Right cardiac atrium (tissue), 5 donors: Measurements from ENCODE around the gene AMOTL1. TPM values are rescaled to one million over a fixed set of nuclear protein-coding genes. Genes with fewer than 3 reads are reported as not detected.
"Not testable (repeated sequence)": the region's sequence is repeated elsewhere in the genome, so short reads cannot be mapped to it uniquely, and the experiment has no call there.

ENCODE experiments used
- ATAC-seq, 2 donors: fragments of 200-7000 bp; cut with Tn5 transposase; one replicate each; pipeline versions ENCODE4 v1.8.0 to v1.9.1; 2020; ENCODE audit warnings: moderate library complexity in 2 of 2, mild to moderate bottlenecking in 1 of 2
- DNase-seq, 3 donors: peaks; one replicate each; pipeline ENCODE4 v3.0.0-alpha.2; 2020
- H3K27ac ChIP-seq: one replicate; pipeline ENCODE4 v1.5.1; 2013; ENCODE audit warnings: mild to moderate bottlenecking, low read length, control low read depth, moderate library complexity
- H3K27me3 ChIP-seq: one replicate; pipeline ENCODE4 v1.6.1; 2013; ENCODE audit not compliant: control insufficient read depth, insufficient read depth
- H3K4me1 ChIP-seq: one replicate; pipeline ENCODE4 v1.6.1; 2013; ENCODE audit warnings: low read length; ENCODE audit not compliant: control insufficient read depth, insufficient read depth
- H3K4me3 ChIP-seq: one replicate; pipeline ENCODE4 v1.5.1; 2013; ENCODE audit warnings: low read length, control low read depth
- H3K9me3 ChIP-seq: one replicate; pipeline ENCODE4 v1.6.1; 2013; ENCODE audit warnings: low read length; ENCODE audit not compliant: control insufficient read depth
- WGBS: extraction: QIAGEN DNeasy Blood & Tissue Kit; methylation state at CpG from one replicate; pipeline ENCODE4 v1.1.7; 2013; 5-methylcytosine and 5-hydroxymethylcytosine counted together
- intact Hi-C, 4 donors: fragments of 100-400 bp; cut with DNase I; formaldehyde crosslinking; loops; one replicate each; pipeline versions ENCODE4 v1.11.0 to v1.14.0; 2022 to 2023
- polyA plus RNA-seq: library from polyadenylated mRNA; stranded (reverse); fragments of 200-250 nt; gene quantifications from one replicate; pipeline ENCODE4 v1.2.3, GENCODE V29; 2013
- total RNA-seq, 4 donors: library from RNA; stranded (reverse); fragmentation: NEBNext Ultra II Directional; extraction: Animal tissue kit (Norgen Biotek cat#: 25700); gene quantifications; one replicate each; pipeline ENCODE4 v1.2.1, GENCODE V29; 2021
- donor health status: healthy with polysubstance abuse.
- donor health status: DM: no; HTN: yes; CAD: no.
- donor health status: DM: no; HTN: no; CAD: no.
- donor health status: DM: no; HTN: yes; CAD: no; lungs with severe emphysema.
- donor health status: DM: yes; HTN: yes; CAD: no.

Gene AMOTL1
- total and polyA plus RNA-seq, 5 donors, result 15.2 to 84.1 (median 54.5) TPM

GRCh38 chr11:94804874-94805273, 36.7 kb downstream of the AMOTL1 start:
- H3K27ac ChIP-seq, result no peak overlapping the region

GRCh38 chr11:94806014-94806413, 37.9 kb downstream of the AMOTL1 start:
- no peaks in the 10 kb centered on the region for H3K27me3 ChIP-seq
- DNase-seq (peak in 1 of 3 donors; percentile 48), ATAC-seq (peak; percentile 69 to 76)
- intact Hi-C loops, result no loop called here
- WGBS, result 27% methylated on average over 1 of the region's 1 CpG
- H3K4me1 ChIP-seq, result peaks cover 19% of the 10 kb centered on the region
- H3K27ac ChIP-seq, result no peak overlapping the region
- no peaks in the 10 kb centered on the region for H3K9me3 ChIP-seq
- no peak overlapping the region for H3K4me3 ChIP-seq

More at GRCh38 chr11:94804874-94805273, 36.7 kb downstream of the AMOTL1 start:
- intact Hi-C loops, result no loop called here
- Histone ChIP-seq H3K27me3 (no peaks in the 10 kb centered on the region), H3K9me3 (no peaks in the 10 kb centered on the region), H3K4me1 (peaks cover 20% of the 10 kb centered on the region), H3K4me3 (no peak overlapping the region)
- 67% methylated on average over 4 of the region's 4 CpGs for WGBS
- no peak for ATAC-seq
- no peak for DNase-seq

DNA sequence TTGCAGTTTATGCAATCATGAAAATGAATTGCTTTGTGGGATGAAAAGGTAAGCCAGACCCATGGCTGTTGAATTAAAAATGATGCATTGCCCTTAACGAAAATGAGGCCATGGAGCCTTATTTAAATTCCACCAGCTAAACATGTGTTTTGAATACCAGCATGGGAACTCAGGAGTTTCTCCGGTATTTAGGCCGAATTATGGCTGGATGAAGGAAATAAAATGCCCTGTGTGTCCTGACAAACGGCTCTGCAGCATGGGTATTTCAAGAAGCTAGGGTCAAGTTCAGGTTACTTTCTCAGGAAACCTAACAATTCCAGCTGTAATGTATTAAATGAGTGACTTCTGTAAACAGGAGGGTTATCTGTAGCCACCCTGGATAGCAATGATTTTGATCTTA, 38.3 kb downstream of the AMOTL1 start:
- 61% methylated on average over 4 of the region's 4 CpGs for WGBS
- no peak for ATAC-seq
- Histone ChIP-seq H3K9me3 (no peaks in the 10 kb centered on the region), H3K4me1 (peaks cover 15% of the 10 kb centered on the region), H3K4me3 (no peak overlapping the region), H3K27me3 (no peaks in the 10 kb centered on the region), H3K27ac (no peak overlapping the region)
- no peak for DNase-seq
- intact Hi-C loops, result no loop called here

- Histone ChIP-seq H3K4me3 (no peak overlapping the region), H3K27ac (no peak overlapping the region), H3K9me3 (no peaks in the 10 kb centered on the region), H3K4me1 (peaks cover 4% of the 10 kb centered on the region), H3K27me3 (no peaks in the 10 kb centered on the region)
- 64% methylated on average over 5 of the region's 5 CpGs for WGBS
- DNase-seq, result no peak
- intact Hi-C loops, result no loop called here
- ATAC-seq, result peak; percentile 50 to 66
Observed at GRCh38 chr11:94809251-94809650, 41.1 kb downstream of the AMOTL1 start.

- 91% methylated on average over 8 of the region's 9 CpGs for WGBS
- ATAC-seq, H3K4me3 ChIP-seq, DNase-seq, H3K27me3 ChIP-seq, H3K9me3 ChIP-seq, H3K4me1 ChIP-seq, H3K27ac ChIP-seq, intact Hi-C loops: not testable (repeated sequence)
Observed at GRCh38 chr11:94812724-94813720, 44.9 kb downstream of the AMOTL1 start.

DNA sequence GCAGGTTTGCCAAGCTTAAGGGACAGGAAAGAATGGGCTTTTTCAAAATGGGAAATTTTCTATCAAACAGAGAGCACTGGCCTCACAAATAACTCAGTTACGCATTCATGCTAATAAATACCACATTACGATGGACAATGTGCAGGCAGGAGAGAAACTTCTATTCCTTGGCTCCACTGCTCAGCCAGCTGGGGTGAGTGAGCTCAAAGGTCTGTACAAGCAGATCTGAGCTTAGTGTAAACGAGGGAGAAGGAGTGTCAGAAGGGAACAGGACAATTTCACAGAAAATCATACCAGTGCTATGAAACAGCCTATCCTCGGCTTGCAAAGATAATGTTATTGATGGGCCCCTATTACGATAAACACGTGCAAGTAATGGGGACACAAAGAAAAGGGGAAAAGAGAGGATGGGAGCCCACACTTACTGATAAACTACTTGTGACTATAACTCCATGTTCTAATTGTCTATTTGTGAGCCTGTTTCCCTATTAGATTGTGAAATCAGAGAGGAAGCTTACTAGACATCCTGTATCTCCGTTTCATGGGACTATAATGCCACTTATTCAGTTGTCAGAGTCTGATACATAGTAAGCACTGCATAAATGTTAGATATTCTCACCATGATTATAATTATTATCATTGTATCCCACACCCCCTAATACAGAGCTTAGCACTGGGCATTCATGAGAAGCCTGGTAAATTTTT, 46.3 kb downstream of the AMOTL1 start:
- intact Hi-C loops, result no loop called here
- H3K27me3 ChIP-seq, result no peaks in the 10 kb centered on the region
- 76% methylated on average over 7 of the region's 7 CpGs for WGBS
- no peak overlapping the region for H3K27ac ChIP-seq
- H3K4me3 ChIP-seq, result no peak overlapping the region
- no peak for DNase-seq
- no peaks in the 10 kb centered on the region for H3K4me1 ChIP-seq
- H3K9me3 ChIP-seq, result no peaks in the 10 kb centered on the region
- peak; percentile 64 to 67 for ATAC-seq

DNA sequence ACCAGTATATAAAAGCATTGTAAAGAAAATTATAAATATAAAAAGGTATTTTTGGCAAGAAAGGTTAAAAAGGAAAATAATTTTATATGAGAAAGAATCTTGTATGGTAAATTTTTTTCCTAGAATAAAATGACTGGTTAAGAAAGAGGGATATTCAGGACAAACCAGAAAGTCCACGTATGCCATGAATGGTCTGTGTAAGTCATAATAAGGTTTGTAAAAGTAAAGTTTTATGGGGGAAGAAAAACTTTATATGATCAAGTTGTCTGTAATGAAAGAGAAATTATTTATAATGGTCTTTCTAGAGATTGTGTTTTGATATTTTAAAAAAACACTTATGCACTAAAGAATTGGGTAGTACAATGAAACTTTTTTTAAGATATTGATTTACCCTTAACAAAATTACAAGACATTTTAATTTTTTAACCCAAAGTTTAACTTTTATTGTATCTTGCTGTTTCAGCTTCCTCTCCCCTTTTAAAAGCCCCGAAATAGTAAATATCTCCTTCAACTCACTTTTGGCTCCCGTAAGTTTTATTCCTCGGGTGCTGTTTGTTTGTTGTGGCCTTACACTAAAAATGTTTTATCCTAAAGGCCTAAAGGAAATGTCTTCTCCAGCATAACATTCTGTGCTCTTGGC, 47.7 kb downstream of the AMOTL1 start:
- DNase-seq, result no peak
- no peak overlapping the region for H3K4me3 ChIP-seq
- no peak for ATAC-seq
- 96% methylated on average over 4 of the region's 4 CpGs for WGBS
- H3K9me3 ChIP-seq, result no peaks in the 10 kb centered on the region
- peaks cover 4% of the 10 kb centered on the region for H3K4me1 ChIP-seq
- intact Hi-C loops, result no loop called here
- no peak overlapping the region for H3K27ac ChIP-seq
- no peaks in the 10 kb centered on the region for H3K27me3 ChIP-seq

GRCh38 chr11:94820480-94820879, 52.3 kb downstream of the AMOTL1 start:
- WGBS, result 95% methylated on average over 7 of the region's 7 CpGs
- intact Hi-C loops, result no loop called here
- DNase-seq, result no peak
- peaks cover 11% of the 10 kb centered on the region for H3K4me1 ChIP-seq
- no peaks in the 10 kb centered on the region for H3K9me3 ChIP-seq
- ATAC-seq, result no peak
- no peaks in the 10 kb centered on the region for H3K27me3 ChIP-seq
- no peak overlapping the region for H3K27ac ChIP-seq
- no peak overlapping the region for H3K4me3 ChIP-seq

DNA sequence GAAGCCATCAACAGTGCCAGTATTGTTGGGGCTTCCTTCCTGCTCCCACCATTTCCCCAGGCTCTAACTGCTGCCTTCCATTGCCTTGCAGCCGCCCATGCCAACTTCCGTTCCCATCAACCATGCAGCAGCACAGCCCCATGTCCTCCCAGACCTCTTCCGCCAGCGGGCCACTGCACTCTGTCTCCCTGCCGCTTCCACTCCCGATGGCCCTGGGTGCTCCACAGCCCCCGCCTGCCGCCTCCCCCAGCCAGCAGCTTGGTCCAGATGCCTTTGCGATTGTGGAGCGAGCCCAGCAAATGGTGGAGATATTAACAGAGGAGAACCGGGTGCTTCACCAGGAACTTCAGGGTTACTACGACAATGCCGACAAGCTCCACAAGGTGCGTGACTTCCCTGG, 53.3 kb downstream of the AMOTL1 start:
- peaks cover 11% of the 10 kb centered on the region for H3K4me1 ChIP-seq
- 97% methylated on average over 14 of the region's 14 CpGs for WGBS
- H3K27me3 ChIP-seq, result no peaks in the 10 kb centered on the region
- intact Hi-C loops, result no loop called here
- H3K9me3 ChIP-seq, result no peaks in the 10 kb centered on the region
- ATAC-seq (no peak), DNase-seq (no peak)
- no peak overlapping the region for H3K27ac ChIP-seq
- no peak overlapping the region for H3K4me3 ChIP-seq

GRCh38 chr11:94822080-94822479, 53.9 kb downstream of the AMOTL1 start:
- DNase-seq (no peak), ATAC-seq (no peak)
- Histone ChIP-seq H3K9me3 (no peaks in the 10 kb centered on the region), H3K27me3 (no peaks in the 10 kb centered on the region), H3K4me1 (peaks cover 11% of the 10 kb centered on the region), H3K27ac (no peak overlapping the region), H3K4me3 (no peak overlapping the region)
- intact Hi-C loops, result no loop called here
- WGBS, result 90% methylated on average over 7 of the region's 7 CpGs
